Fibroblast of villous mesenchyme (primary cell): ENCODE data around the gene DSG2. TPM values are rescaled to one million over a fixed set of nuclear protein-coding genes. Genes with fewer than 3 reads are reported as not detected.

Source experiments
- DNase-seq: peaks from one replicate; pipeline ENCODE4 v3.0.0-alpha.2; 2010; ENCODE audit warnings: low read depth
- H3K4me3 ChIP-seq: 2 replicates; pipeline ENCODE4 v1.5.1; 2011; ENCODE audit warnings: low read depth, mild to moderate bottlenecking, low read length
- CTCF ChIP-seq: IDR thresholded peaks from 2 replicates; pipeline ENCODE4 v1.5.1; 2012; ENCODE audit warnings: low read depth, mild to moderate bottlenecking, low read length; ENCODE audit not compliant: insufficient read depth
- total RNA-seq: library from RNA; depleted of rRNA; stranded (reverse); fragments of >200 nt; gene quantifications from 2 replicates; pipeline ENCODE4 v1.2.3, GENCODE V29; 2012

The DSG2 gene
- total RNA-seq, 1 donor = 2.6 TPM

- no peak overlapping the region for H3K4me3 ChIP-seq
- TF ChIP-seq CTCF = no peak
- no peak for DNase-seq
Measured at GRCh38 chr18:31583185-31583854, 85.3 kb downstream of the DSG2 start.

- H3K4me3 ChIP-seq = no peak overlapping the region
- no peak for DNase-seq
- TF ChIP-seq CTCF = no peak
Measured at GRCh38 chr18:31585991-31586390, 88.0 kb downstream of the DSG2 start.

GRCh38 chr18:31586616-31587015 lies 88.6 kb downstream of the DSG2 start:
- TF ChIP-seq CTCF = no peak
- no peak overlapping the region for H3K4me3 ChIP-seq

GRCh38 chr18:31587529-31587928 lies 89.6 kb downstream of the DSG2 start:
- DNase-seq = peak; percentile 92

More at GRCh38 chr18:31586616-31587015, 88.6 kb downstream of the DSG2 start:
- no peak for DNase-seq

GRCh38 chr18:31590570-31590969 lies 92.6 kb downstream of the DSG2 start:
- no peak for DNase-seq

More at GRCh38 chr18:31587529-31587928, 89.6 kb downstream of the DSG2 start:
- no peak overlapping the region for H3K4me3 ChIP-seq
- no peak for TF ChIP-seq CTCF

GRCh38 chr18:31591113-31591512 lies 93.1 kb downstream of the DSG2 start:
- H3K4me3 ChIP-seq = no peak overlapping the region
- no peak for TF ChIP-seq CTCF
- no peak for DNase-seq

More at GRCh38 chr18:31590570-31590969, 92.6 kb downstream of the DSG2 start:
- TF ChIP-seq CTCF = no peak
- H3K4me3 ChIP-seq = no peak overlapping the region

GRCh38 chr18:31591628-31592027 lies 93.7 kb downstream of the DSG2 start, which contains the start of gene TTR:
TSS of gene TTR (plus strand) at chr18:31591877. CDS start at chr18:31591903, 26 bp downstream.
- H3K4me3 ChIP-seq = no peak within 1 kb of the TSS
- no peak for TF ChIP-seq CTCF
- no peak for DNase-seq
